Stimulated activated CD4-positive, alpha-beta T cell treated with anti-CD3 and anti-CD28 coated beads, Interleukin-12 subunit alpha, Interleukin-12 subunit beta, amount 100 ng/mL, for 48 hours (primary cell): ENCODE measurements around the gene ATAD3B.
"Not testable (repeated sequence)": the region's sequence is repeated elsewhere in the genome, so short reads cannot be mapped to it uniquely, and the experiment has no call there.

Source experiments
- DNase-seq, 3 donors: peaks; one replicate each; pipeline ENCODE4 v3.0.0-alpha.2; 2020; ENCODE audit warnings: low read depth in 2 of 3, low spot score in 1 of 3

ATAD3B gene

GRCh38 chr1:1477206-1477605 lies 5.6 kb downstream of the ATAD3B start:
- no peak for DNase-seq

GRCh38 chr1:1479547-1480487 lies 8.3 kb downstream of the ATAD3B start:
- no peak for DNase-seq

GRCh38 chr1:1480488-1480867 lies 8.9 kb downstream of the ATAD3B start:
- DNase-seq = not testable (repeated sequence)

GRCh38 chr1:1481811-1482210 lies 10.2 kb downstream of the ATAD3B start:
- DNase-seq = not testable (repeated sequence)

- no peak for DNase-seq
Observed at GRCh38 chr1:1482856-1483255, 11.3 kb downstream of the ATAD3B start.

GRCh38 chr1:1483714-1484113 lies 12.1 kb downstream of the ATAD3B start:
- DNase-seq = no peak

- not testable (repeated sequence) for DNase-seq
Observed at GRCh38 chr1:1484976-1485750, 13.6 kb downstream of the ATAD3B start.

- not testable (repeated sequence) for DNase-seq
Observed at GRCh38 chr1:1485755-1486317, 14.3 kb downstream of the ATAD3B start.

- DNase-seq = no peak
Observed at GRCh38 chr1:1487701-1488100, 16.1 kb downstream of the ATAD3B start.

- no peak for DNase-seq
Observed at GRCh38 chr1:1489231-1489630, 17.7 kb downstream of the ATAD3B start.

GRCh38 chr1:1489861-1490260 lies 18.3 kb downstream of the ATAD3B start:
- DNase-seq = no peak

GRCh38 chr1:1490633-1491230 lies 19.2 kb downstream of the ATAD3B start:
- DNase-seq = no peak

- DNase-seq = no peak
Observed at GRCh38 chr1:1491601-1492000, 20.0 kb downstream of the ATAD3B start.

GRCh38 chr1:1494311-1494710 lies 22.7 kb downstream of the ATAD3B start:
- DNase-seq = not testable (repeated sequence)

- not testable (repeated sequence) for DNase-seq
Observed at GRCh38 chr1:1495461-1495975, 24.0 kb downstream of the ATAD3B start.

- DNase-seq = peak; percentile 71 to 77 (median 73)
Observed at GRCh38 chr1:1504777-1505365, 33.3 kb downstream of the ATAD3B start.

GRCh38 chr1:1505366-1505798 lies 33.8 kb downstream of the ATAD3B start:
- DNase-seq = peak in 1 of 3 donors; percentile 19

- not testable (repeated sequence) for DNase-seq
Observed at GRCh38 chr1:1505801-1506200, 34.2 kb downstream of the ATAD3B start.

- no peak for DNase-seq
Observed at GRCh38 chr1:1507305-1507704, 35.7 kb downstream of the ATAD3B start.

GRCh38 chr1:1508775-1509464 lies 37.4 kb downstream of the ATAD3B start:
- not testable (repeated sequence) for DNase-seq
